ENCODE results near the gene MSL3B.

GRCh38 chr2:233839447-233839820 is 28.8 kb downstream of the MSL3B start:
- no peak for TF ChIP-seq POLR2A (IDR thresholded peaks at IDR 0.05; ENCODE audit: extremely low read depth, insufficient read length)
- TF ChIP-seq, protein P1, sequence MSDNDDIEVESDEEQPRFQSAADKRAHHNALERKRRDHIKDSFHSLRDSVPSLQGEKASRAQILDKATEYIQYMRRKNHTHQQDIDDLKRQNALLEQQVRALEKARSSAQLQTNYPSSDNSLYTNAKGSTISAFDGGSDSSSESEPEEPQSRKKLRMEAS (IDR thresholded peaks at IDR 0.05; ENCODE audit: low read depth, low read length) = no peak
